CD4-positive, alpha-beta T cell treated with Interleukin-17A for 4 hours (primary cell): ENCODE measurements around the gene OR2M7.
A peak's percentile ranks its signal among the peaks of the same experiment; 100 is the strongest.
"Not testable (repeated sequence)": the region's sequence is repeated elsewhere in the genome, so short reads cannot be mapped to it uniquely, and the experiment has no call there.

ENCODE experiments used
- DNase-seq: peaks from one replicate; pipeline ENCODE4 v3.0.0-alpha.2; 2020; ENCODE audit warnings: mixed read lengths

The OR2M7 gene, protein sequence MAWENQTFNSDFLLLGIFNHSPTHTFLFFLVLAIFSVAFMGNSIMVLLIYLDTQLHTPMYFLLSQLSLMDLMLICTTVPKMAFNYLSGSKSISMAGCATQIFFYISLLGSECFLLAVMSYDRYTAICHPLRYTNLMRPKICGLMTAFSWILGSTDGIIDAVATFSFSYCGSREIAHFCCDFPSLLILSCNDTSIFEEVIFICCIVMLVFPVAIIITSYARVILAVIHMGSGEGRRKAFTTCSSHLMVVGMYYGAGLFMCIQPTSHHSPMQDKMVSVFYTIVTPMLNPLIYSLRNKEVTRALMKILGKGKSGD

DNA sequence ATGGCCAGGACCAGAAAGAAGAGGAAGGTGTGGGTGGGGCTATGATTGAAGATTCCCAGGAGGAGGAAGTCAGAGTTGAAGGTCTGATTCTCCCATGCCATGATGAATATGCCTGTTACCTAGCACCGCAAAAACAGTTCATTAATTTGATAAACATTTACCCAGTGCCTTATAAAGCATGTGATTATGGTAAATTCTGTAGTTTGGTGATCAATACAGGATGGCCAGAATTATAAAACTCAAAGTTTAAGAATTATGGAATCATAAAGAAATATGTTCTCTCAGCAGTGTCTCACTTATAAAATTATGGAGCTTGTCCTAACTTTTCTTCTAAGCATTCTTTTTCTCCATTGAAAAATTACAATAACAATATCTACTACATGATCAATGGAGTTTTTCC is at the start of gene OR2M7:
Gene OR2M7 (minus strand): TSS at position 101 of the 400 bp plus-strand sequence. CDS start 0 bp downstream, at position 101.
- DNase-seq: no peak

DNA sequence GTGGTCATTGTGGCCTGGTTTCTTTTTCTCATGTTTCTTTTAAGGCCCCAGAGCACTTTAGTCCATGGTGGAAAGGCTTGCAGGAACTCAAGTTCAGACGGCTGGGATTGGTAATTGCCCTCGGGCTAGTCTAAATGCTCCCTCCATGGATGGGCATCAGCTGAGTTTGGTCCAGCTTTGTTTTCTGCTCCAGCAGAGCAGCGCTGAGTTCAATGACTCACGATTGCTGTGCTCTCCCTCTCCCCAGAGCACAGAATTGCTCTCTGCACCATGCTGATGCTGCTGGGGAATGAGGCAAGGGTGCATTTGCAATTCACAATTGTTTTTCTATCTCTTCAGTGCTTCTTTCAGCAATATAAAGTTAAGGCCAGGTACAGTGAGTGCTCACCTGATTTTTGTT is 49.4 kb upstream of the OR2M7 start:
- DNase-seq: no peak

DNA sequence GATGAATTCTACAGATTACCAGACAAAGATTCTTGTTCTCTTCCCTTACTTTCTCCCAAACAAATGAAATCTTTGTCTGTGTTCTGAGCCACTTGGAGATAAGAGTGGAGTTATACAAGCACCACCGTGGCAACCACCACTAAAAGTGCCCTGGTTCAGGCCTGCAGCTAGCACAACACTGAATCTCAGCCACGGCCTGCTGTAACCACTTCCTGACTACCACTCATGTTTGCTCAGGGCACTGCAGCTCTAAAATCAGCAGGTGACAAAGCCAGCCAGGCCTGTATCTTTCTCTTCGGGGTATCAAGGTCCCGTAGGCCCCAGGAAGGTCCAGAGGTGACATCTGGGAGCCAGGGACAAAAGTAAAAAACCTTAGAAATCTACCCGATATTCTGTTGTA is 48.0 kb upstream of the OR2M7 start:
- DNase-seq: peak; percentile 3

DNA sequence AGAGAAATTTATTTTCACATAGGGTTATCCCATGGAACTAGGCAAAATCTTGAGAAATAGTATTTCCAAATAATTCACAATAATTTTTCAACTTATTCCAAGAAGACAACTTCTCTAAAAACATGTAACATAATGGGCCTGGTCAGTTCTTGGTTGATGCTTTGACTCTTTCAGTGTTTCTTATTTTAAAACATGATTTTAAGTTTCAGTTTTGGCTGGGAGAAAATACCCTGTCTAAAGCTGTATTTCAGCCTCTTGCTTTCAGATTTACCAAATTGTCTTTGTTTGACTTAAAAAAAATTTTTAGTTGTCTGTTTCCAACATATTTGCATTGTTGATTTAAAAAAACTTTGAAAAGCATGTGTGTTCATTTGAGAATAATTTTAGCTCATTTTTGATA is 42.2 kb upstream of the OR2M7 start:
- DNase-seq: no peak

DNA sequence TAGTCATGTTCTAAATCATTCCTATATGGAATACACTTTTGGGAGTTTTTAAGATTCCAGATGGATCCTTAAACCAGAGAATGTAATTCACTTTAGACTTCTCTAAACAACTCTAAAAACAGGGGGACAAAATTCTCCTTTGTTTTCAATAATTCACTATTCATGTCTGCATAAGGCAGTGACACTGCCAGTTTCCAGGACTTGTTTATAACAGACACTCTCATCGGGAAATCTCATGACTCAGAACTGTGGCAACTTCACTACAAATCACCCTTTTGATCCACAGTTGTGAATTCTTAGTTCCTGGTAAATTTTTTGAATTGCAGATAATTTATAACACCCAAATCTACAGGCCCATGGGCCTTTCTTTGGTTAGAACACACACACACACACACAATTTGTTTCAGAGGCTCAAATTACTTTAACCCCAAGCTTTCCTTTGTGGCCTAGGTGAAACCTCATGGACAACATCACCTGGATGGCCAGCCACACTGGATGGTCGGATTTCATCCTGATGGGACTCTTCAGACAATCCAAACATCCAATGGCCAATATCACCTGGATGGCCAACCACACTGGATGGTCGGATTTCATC is 36.9 kb upstream of the OR2M7 start, which contains the start of gene OR2T4:
Gene OR2T4 (plus strand): TSS at position 545 of the 595 bp plus-strand sequence. CDS start 0 bp downstream, at position 545.
- DNase-seq: no peak

DNA sequence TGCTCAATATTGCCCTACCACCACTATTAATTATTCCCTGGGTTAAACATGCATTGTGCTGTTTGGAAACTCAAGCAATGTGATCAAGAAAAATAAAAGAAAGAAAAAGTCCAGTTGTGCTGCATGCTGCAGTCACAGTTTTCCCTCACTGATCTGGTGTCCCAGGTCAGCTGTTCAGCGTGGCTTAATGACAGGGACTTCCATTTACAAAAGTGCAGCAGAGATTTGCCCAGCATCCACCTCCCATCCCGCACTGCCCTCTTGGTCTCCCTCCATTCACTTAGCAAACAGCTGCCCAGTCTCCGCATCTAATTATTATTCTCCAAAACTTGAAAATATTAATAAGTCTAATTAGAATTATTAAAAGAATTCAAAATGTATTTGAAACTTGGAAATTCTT is 35.0 kb upstream of the OR2M7 start:
- no peak for DNase-seq

DNA sequence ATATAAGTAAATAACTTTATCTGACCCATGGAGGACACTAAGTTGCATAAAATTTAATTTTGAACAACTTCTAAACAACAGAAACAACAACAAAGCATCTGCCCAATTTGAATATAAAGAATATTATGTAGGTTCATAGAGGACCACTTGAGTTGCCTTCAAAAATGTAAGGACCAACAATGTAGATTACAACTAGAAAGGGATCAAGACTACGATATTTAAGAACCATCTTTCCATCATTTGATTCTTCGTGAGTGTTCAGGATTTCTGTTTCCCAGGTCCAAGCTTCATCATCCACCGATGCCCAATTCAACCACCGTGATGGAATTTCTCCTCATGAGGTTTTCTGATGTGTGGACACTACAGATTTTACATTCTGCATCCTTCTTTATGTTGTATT is 24.1 kb upstream of the OR2M7 start, which contains the start of gene OR14C36:
Gene OR14C36 (plus strand): TSS at position 301 of the 400 bp plus-strand sequence. CDS start 0 bp downstream, at position 301.
- DNase-seq: no peak

DNA sequence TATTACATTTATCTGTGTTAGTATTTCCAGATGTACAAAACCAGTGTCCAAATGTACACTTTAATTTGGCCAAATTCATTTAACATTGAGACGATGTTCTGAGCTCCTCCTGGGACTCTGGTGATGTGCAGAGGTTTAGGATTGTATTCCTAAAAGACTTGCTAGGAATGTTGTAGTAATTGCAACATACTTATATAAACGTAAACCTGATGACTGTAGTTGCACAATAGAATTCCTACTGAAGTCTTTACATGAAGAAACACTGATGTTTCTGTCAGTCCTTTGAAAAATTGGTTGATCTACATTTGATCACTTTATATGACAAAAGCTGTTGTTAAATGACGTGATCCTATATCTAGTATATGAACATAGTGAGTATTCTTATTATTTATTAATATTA is 19.1 kb upstream of the OR2M7 start:
- DNase-seq: no peak

DNA sequence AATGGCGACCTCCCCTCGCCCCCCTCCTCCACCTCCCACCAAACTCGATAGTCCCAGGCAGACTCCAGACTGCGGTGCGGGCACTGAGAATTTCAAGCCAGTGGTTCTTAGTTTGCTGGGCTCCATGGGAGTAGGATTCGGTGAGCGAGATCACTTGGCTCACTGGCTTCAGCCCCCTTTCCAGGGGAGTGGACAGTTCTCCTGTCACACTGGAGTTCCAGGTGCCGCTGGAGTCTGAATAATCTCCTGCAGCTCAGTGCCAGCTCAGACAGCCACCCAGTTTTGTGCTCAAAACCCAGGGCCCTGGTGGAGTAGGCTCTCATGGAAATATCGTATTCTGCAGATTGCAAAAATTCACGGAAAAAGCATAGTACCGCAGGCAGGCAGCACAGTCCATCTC is 7.6 kb downstream of the OR2M7 start:
- DNase-seq: no peak

DNA sequence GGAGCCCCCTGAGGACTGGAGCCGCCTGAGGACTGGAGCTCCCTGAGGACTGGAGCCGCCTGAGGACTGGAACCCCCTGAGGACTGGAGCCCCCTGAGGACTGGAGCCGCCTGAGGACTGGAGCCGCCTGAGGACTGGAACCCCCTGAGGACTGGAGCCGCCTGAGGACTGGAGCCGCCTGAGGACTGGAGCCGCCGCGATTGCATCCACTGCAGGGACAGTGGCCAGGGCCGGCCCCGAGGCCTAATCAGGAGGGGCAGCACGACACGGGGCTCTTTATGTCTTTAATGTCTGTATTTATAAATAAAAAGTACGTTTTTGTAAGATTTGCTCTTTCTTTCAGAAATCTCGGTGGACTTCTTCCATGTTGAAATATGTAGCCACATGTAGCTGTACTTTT is 17.6 kb downstream of the OR2M7 start:
- DNase-seq: not testable (repeated sequence)

DNA sequence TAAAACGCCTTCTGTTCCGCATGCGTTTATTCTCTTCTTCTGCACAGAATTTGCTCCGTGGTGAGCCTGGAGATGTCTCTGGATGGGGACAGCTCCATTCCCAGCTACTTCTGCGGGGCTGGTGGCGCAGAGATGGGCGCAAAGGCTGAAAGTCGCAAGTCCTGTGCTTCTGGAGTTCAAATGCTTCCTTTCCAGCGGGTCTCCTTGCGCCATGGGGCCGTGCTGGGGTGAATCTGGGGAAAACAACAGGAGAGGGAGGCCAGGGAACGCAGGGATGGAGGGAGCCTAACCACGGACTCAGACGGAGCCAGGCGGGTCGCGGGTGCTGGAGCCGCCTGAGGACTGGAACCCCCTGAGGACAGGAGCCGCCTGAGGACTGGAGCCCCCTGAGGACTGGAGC is 18.3 kb downstream of the OR2M7 start:
- DNase-seq: no peak

DNA sequence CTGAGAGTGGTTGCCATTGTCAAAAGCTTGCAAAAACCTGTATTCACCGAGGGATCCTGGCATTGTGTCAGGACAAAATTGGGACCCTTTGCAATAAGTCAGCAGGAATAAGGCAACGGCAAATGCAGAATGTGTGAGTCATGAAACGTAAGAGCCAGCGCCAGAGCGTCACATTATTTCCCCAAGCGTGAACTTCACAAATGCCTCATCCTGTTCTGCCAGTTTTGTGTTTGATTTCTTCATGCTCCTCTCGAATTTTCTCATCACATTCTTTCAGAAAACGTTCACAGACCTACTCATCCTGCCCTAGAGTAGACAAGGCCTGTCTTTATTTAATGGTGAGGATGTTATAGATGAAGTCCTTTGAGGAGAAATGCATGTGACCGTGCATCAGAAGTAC is 18.7 kb downstream of the OR2M7 start:
- DNase-seq: not testable (repeated sequence)

DNA sequence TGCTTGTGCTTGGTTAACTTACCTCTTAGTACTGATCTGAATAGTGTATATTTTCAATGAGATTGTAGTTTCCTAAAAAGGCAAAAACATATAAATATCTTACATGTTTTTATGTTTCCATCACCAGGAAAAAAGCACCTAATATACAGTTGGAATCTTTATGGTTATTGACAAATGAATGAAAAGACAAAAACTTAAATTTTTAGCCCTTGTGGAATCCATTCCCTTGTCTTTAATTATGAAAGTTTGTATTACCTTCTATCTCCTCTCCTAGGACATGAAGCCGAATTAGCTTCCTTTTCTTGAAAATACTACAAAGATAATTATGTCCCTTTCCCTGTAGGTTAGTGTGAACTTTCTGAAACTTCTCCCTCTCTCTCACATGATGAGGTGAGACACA is 21.0 kb downstream of the OR2M7 start, which contains the start of gene OR2T12:
Gene OR2T12 (minus strand): TSS at position 101 of the 400 bp plus-strand sequence. CDS start 7,846 bp downstream, outside the sequence.
- no peak for DNase-seq

DNA sequence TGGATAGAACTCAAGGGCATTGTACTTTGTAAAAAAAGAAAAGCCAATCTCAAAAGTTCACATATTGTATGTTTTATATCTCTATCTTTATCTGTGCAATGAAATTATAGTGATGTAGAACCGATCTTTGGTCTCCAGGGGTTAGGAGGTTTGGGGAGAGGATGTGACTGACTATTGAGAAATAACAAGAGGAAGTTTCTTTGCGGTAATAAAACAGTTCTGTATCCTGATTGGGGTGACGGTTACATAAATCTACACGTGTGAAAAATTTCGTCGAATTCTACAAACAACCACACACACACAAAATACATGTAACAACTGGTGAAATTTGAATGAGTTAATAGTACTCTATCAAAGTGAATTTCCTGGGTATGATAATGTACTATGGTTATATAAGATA is 36.0 kb downstream of the OR2M7 start:
- DNase-seq: no peak

DNA sequence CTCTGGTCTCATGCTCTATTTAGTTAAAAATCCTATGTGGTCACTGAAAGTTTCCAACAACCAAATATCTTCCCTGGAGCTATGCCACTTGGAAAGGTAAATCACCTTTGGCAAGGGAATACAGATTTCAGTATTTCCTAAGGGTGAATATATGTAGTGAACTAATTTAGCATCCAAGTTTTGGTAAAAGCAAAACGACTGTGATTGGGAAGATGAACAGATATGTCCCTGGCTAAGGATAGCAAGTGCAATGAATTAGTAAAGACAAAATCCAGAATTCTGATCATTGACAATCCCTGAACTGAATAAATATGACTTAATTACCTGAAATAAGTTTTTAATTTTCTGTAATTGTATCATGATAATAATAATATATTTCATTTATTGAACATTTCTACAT is 46.5 kb downstream of the OR2M7 start, which contains the start of gene OR2T33:
Gene OR2T33 (minus strand): TSS at position 101 of the 400 bp plus-strand sequence. CDS start 4,162 bp downstream, outside the sequence.
- no peak for DNase-seq
